ENCODE data around the gene KLF5.

DNA sequence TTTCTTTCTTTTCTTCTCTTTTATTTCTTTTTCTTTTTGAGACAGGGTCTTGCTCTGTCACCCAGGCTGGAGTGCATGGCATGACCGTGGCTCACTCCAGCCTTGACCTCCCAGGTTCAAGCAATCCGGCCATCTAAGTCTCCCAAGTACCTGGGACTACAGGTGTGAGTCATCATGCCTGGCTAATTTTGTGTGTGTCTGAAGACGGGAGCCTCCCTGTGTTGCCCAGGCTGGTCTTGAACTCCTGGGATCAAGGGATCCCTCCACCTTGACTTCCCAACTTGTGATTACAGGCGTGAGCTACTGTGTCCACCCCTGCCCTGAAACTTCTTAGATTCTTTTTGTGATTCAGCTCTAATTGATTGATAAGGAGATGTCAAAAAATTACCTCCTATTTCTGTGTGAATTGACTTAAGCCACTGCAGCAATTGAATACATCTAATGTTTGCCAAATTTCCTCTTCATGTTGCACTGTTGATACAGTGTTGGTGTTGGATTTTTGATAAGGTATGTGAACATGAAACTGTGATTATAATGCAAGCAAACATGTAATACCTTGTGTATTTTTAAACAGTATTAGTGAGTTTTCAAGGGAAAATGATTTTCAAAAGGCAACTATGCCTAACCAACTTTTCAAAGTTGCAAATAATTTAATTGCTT, 22.6 kb downstream of the KLF5 start:
- TF ChIP-seq POLR2AphosphoS5 (IDR thresholded peaks at IDR 0.05; ENCODE audit: low read depth, low read length): 0 out of 2 replicates have a peak, but pooled peaks have one; percentile 29
- TF ChIP-seq, protein P1, sequence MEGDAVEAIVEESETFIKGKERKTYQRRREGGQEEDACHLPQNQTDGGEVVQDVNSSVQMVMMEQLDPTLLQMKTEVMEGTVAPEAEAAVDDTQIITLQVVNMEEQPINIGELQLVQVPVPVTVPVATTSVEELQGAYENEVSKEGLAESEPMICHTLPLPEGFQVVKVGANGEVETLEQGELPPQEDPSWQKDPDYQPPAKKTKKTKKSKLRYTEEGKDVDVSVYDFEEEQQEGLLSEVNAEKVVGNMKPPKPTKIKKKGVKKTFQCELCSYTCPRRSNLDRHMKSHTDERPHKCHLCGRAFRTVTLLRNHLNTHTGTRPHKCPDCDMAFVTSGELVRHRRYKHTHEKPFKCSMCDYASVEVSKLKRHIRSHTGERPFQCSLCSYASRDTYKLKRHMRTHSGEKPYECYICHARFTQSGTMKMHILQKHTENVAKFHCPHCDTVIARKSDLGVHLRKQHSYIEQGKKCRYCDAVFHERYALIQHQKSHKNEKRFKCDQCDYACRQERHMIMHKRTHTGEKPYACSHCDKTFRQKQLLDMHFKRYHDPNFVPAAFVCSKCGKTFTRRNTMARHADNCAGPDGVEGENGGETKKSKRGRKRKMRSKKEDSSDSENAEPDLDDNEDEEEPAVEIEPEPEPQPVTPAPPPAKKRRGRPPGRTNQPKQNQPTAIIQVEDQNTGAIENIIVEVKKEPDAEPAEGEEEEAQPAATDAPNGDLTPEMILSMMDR (IDR thresholded peaks at IDR 0.05 in 2 of 3, conservative IDR thresholded peaks at IDR 0.05 in 1 of 3; ENCODE audit: borderline replicate concordance in 1 of 3, insufficient read depth in 1 of 3, low read depth in 2 of 3, low read length in 2 of 3): no peak
- no peak for TF ChIP-seq EZH2 (IDR thresholded peaks at IDR 0.05)
- TF ChIP-seq EZH2phosphoT487 (IDR thresholded peaks at IDR 0.05; ENCODE audit: borderline replicate concordance): no peak
- TF ChIP-seq MAX (IDR thresholded peaks at IDR 0.05): no peak
- no peak for TF ChIP-seq TCF7L2 (IDR thresholded peaks at IDR 0.05; ENCODE audit: borderline replicate concordance, extremely low read depth, insufficient read depth, insufficient read length)
- no peak for TF ChIP-seq CEBPB (IDR thresholded peaks at IDR 0.05; ENCODE audit: low read depth)
- TF ChIP-seq SIN3A (IDR thresholded peaks at IDR 0.05; ENCODE audit: low read depth): no peak
- TF ChIP-seq SP1 (IDR thresholded peaks at IDR 0.05; ENCODE audit: low read depth): no peak
- TF ChIP-seq POLR2A (IDR thresholded peaks at IDR 0.05; ENCODE audit: borderline replicate concordance, extremely low read depth, insufficient read depth, insufficient read length): no peak
- no peak for TF ChIP-seq REST (IDR thresholded peaks at IDR 0.05; ENCODE audit: low read depth)

Measured in HCT116 (cell line).